ENCODE measurements around the gene LRRC7. TPM values are rescaled to one million over a fixed set of nuclear protein-coding genes. Genes with fewer than 3 reads are reported as not detected.

Gene LRRC7
- 0.09 TPM for total RNA-seq
- polyA plus RNA-seq: 0.21 TPM
- long read RNA-seq, donor 1: 0 reads
- long read RNA-seq, donor 2, partial matches to known transcripts: 0 of 3 reads
- long read RNA-seq, donor 2, other reads (novel, unspliced or antisense): 0 of 3 reads
- long read RNA-seq, donor 3, partial matches to known transcripts: 0 of 2 reads
- long read RNA-seq, donor 3, other reads (novel, unspliced or antisense): 0 of 2 reads
- long read RNA-seq, donor 4, partial matches to known transcripts: 38 of 40 reads
- long read RNA-seq, donor 4, other reads (novel, unspliced or antisense): 0 of 40 reads
- long read RNA-seq, donor 5, partial matches to known transcripts: 0 of 3 reads
- long read RNA-seq, donor 5, other reads (novel, unspliced or antisense): 0 of 3 reads
- long read RNA-seq, donor 6, partial matches to known transcripts: 0 of 4 reads
- long read RNA-seq, donor 6, other reads (novel, unspliced or antisense): 0 of 4 reads
- long read RNA-seq, donor 7, partial matches to known transcripts: 0 of 17 reads
- long read RNA-seq, donor 7, other reads (novel, unspliced or antisense): 16 of 17 reads
- long read RNA-seq, donor 8, partial matches to known transcripts: 5 of 7 reads
- long read RNA-seq, donor 8, other reads (novel, unspliced or antisense): 0 of 7 reads
- long read RNA-seq, donor 9, partial matches to known transcripts: 0 of 1 reads
- long read RNA-seq, donor 9, other reads (novel, unspliced or antisense): 0 of 1 reads
- long read RNA-seq, donor 10: 0 reads

DNA sequence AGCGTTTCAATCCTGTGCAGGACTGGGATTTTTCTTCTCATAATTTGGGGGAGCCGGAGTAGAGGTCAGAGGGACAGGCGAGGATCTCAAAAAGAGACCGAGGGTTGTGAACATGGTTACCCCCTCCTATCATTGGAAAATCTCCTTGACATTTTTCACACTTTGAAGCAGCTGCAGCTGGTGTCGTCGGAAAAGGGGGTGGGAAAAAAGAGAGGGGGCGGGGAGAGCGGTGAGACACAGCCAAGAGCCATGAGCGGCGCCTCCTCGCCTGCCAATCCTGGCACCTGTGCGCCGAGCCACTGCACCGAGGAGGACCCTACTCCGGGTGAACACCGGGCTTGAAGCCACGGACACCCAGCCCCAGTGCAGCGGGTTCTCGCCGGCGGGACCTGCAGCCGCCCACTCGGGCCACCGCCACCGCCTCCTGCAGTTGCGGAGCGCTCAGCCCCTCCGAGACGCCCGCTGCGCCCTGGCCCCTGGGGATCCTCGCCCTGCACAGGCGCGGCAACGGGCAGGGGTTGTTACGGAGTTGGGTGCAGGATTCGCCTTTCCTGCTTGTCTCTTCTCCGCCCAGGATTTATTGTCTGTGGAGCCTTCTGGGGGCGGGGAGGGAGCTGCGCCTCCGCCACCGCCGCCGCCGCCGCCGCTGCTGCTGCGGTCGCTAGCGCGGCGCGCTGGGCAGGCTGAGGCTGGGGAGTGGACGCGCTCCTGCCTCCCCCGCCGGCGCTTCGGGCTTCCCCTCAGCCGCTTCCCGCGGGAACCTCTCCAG, at the start of gene LRRC7:
Gene LRRC7 (plus strand): TSS at position 271 of the 769 bp plus-strand sequence. CDS start 718 bp downstream, outside the sequence.
- WGBS: 2% methylated on average over 62 of the region's 62 CpGs
- no peaks in the 10 kb centered on the region for H3K9me3 ChIP-seq (ENCODE audit: control insufficient read depth in 2 of 2, insufficient read depth in 1 of 2, low read length in 1 of 2)
- H3K4me3 ChIP-seq (ENCODE audit: low read length in 2 of 2): peak within 1 kb of the TSS; percentile 20 to 31
- H3K4me1 ChIP-seq (ENCODE audit: control insufficient read depth in 2 of 2, insufficient read depth in 2 of 2, low read length in 2 of 2): peaks cover 0 to 5% of the 10 kb centered on the region in 2 donors
- no peaks in the 10 kb centered on the region for H3K36me3 ChIP-seq (ENCODE audit: control insufficient read depth in 2 of 2, insufficient read depth in 2 of 2, low read length in 1 of 2)
- H3K27me3 ChIP-seq (ENCODE audit: control insufficient read depth in 2 of 2, insufficient read depth in 1 of 2, low read length in 1 of 2): peaks cover 38 to 59% of the 10 kb centered on the region in 2 donors
- H3K27ac ChIP-seq (ENCODE audit: low read depth in 1 of 2, low read length in 1 of 2): no peak within 1 kb of the TSS
- peak in 4 of 9 donors; percentile 6 to 30 (median 10) for DNase-seq (ENCODE audit: low read depth in 6 of 9, low spot score in 9 of 9)

GRCh38 chr1:69519006-69519405, 48.7 kb upstream of the LRRC7 start:
- H3K4me3 ChIP-seq (ENCODE audit: low read length in 2 of 2): no peak overlapping the region
- no peaks in the 10 kb centered on the region for H3K9me3 ChIP-seq (ENCODE audit: control insufficient read depth in 2 of 2, insufficient read depth in 1 of 2, low read length in 1 of 2)
- no peak for DNase-seq (ENCODE audit: low read depth in 6 of 9, low spot score in 9 of 9)
- no peaks in the 10 kb centered on the region for H3K36me3 ChIP-seq (ENCODE audit: control insufficient read depth in 2 of 2, insufficient read depth in 2 of 2, low read length in 1 of 2)
- WGBS: 97% methylated on average over 3 of the region's 3 CpGs
- no peak overlapping the region for H3K27ac ChIP-seq (ENCODE audit: low read depth in 1 of 2, low read length in 1 of 2)
- no peaks in the 10 kb centered on the region for H3K27me3 ChIP-seq (ENCODE audit: control insufficient read depth in 2 of 2, insufficient read depth in 1 of 2, low read length in 1 of 2)
- no peaks in the 10 kb centered on the region for H3K4me1 ChIP-seq (ENCODE audit: control insufficient read depth in 2 of 2, insufficient read depth in 2 of 2, low read length in 2 of 2)

- Histone ChIP-seq H3K27ac (ENCODE audit: low read depth in 1 of 2, low read length in 1 of 2) (no peak overlapping the region), H3K27me3 (ENCODE audit: control insufficient read depth in 2 of 2, insufficient read depth in 1 of 2, low read length in 1 of 2) (no peaks in the 10 kb centered on the region), H3K4me1 (ENCODE audit: control insufficient read depth in 2 of 2, insufficient read depth in 2 of 2, low read length in 2 of 2) (no peaks in the 10 kb centered on the region), H3K4me3 (ENCODE audit: low read length in 2 of 2) (no peak overlapping the region), H3K36me3 (ENCODE audit: control insufficient read depth in 2 of 2, insufficient read depth in 2 of 2, low read length in 1 of 2) (no peaks in the 10 kb centered on the region), H3K9me3 (ENCODE audit: control insufficient read depth in 2 of 2, insufficient read depth in 1 of 2, low read length in 1 of 2) (no peaks in the 10 kb centered on the region)
- DNase-seq (ENCODE audit: low read depth in 6 of 9, low spot score in 9 of 9): no peak
- 92% methylated on average over 5 of the region's 5 CpGs for WGBS
These were observed 47.4 kb upstream of the LRRC7 start for GRCh38 chr1:69520326-69520725.

DNA sequence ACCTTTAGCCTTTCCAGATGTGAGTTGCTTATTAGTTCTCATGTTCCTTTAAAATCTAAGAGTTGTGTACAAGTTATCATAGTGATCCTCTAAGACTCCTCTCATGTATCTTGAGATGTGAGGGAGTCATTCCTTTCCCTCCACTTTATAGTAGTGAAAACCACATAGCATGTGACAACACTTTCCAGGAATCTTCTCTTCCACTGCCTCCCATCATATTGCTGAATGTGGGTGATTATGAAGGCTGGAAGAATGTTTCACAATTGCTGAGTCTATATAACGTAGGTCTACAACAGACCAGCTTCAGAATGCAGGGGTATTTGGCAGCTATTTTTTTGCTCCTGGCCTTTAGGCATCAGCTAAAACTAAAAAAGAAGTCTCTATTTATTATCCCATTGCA, 44.7 kb upstream of the LRRC7 start:
- DNase-seq (ENCODE audit: low read depth in 6 of 9, low spot score in 9 of 9): no peak
- no peaks in the 10 kb centered on the region for H3K36me3 ChIP-seq (ENCODE audit: control insufficient read depth in 2 of 2, insufficient read depth in 2 of 2, low read length in 1 of 2)
- no peaks in the 10 kb centered on the region for H3K27me3 ChIP-seq (ENCODE audit: control insufficient read depth in 2 of 2, insufficient read depth in 1 of 2, low read length in 1 of 2)
- 91% methylated on average over 1 of the region's 1 CpG for WGBS
- no peak overlapping the region for H3K4me3 ChIP-seq (ENCODE audit: low read length in 2 of 2)
- no peaks in the 10 kb centered on the region for H3K9me3 ChIP-seq (ENCODE audit: control insufficient read depth in 2 of 2, insufficient read depth in 1 of 2, low read length in 1 of 2)
- H3K27ac ChIP-seq (ENCODE audit: low read depth in 1 of 2, low read length in 1 of 2): no peak overlapping the region
- H3K4me1 ChIP-seq (ENCODE audit: control insufficient read depth in 2 of 2, insufficient read depth in 2 of 2, low read length in 2 of 2): no peaks in the 10 kb centered on the region

DNA sequence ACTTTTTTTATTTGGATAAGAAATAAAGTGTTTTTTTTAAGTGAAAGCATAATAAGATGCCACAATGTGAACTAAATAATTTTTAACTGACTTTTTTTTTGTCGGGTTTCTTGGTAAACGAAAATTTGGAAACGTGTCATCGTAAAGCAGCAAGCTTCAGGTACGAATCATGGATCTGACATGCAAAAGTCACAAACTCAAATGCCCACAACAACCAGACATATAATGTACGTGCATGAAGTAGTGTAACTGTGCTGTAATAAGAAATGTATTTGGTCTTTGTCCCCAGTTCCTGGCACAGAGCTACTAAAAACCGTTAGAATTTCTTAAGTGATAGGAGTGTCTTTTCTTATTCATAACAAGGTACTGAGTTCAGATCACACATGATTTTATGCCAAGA, 44.3 kb upstream of the LRRC7 start:
- WGBS: 92% methylated on average over 7 of the region's 7 CpGs
- DNase-seq (ENCODE audit: low read depth in 6 of 9, low spot score in 9 of 9): no peak
- Histone ChIP-seq H3K9me3 (ENCODE audit: control insufficient read depth in 2 of 2, insufficient read depth in 1 of 2, low read length in 1 of 2) (no peaks in the 10 kb centered on the region), H3K36me3 (ENCODE audit: control insufficient read depth in 2 of 2, insufficient read depth in 2 of 2, low read length in 1 of 2) (no peaks in the 10 kb centered on the region), H3K27ac (ENCODE audit: low read depth in 1 of 2, low read length in 1 of 2) (no peak overlapping the region), H3K27me3 (ENCODE audit: control insufficient read depth in 2 of 2, insufficient read depth in 1 of 2, low read length in 1 of 2) (no peaks in the 10 kb centered on the region), H3K4me3 (ENCODE audit: low read length in 2 of 2) (no peak overlapping the region), H3K4me1 (ENCODE audit: control insufficient read depth in 2 of 2, insufficient read depth in 2 of 2, low read length in 2 of 2) (no peaks in the 10 kb centered on the region)

DNA sequence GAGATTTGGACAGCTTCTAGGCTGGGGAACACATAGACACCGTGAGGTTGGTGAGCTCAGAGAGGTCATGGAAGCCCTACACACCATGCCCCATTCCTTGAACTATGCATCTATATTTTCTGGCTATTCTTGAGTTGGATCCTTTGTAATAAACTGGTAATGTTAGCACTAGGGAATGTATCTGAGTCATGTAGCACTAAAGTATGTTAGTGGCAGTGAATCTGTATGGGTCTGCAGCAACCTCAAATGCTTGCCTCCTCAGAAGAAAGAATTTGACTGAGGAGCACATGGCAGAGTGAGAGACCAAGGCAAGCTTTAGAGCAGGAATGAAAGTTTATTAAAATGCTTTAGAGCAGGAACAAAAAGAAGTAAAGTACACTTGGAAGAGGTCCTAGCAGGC, 43.7 kb upstream of the LRRC7 start:
- Histone ChIP-seq H3K36me3 (ENCODE audit: control insufficient read depth in 2 of 2, insufficient read depth in 2 of 2, low read length in 1 of 2) (no peaks in the 10 kb centered on the region), H3K4me3 (ENCODE audit: low read length in 2 of 2) (no peak overlapping the region), H3K9me3 (ENCODE audit: control insufficient read depth in 2 of 2, insufficient read depth in 1 of 2, low read length in 1 of 2) (no peaks in the 10 kb centered on the region), H3K27ac (ENCODE audit: low read depth in 1 of 2, low read length in 1 of 2) (no peak overlapping the region), H3K4me1 (ENCODE audit: control insufficient read depth in 2 of 2, insufficient read depth in 2 of 2, low read length in 2 of 2) (no peaks in the 10 kb centered on the region), H3K27me3 (ENCODE audit: control insufficient read depth in 2 of 2, insufficient read depth in 1 of 2, low read length in 1 of 2) (no peaks in the 10 kb centered on the region)
- no peak for DNase-seq (ENCODE audit: low read depth in 6 of 9, low spot score in 9 of 9)
- WGBS: 90% methylated on average over 1 of the region's 1 CpG

DNA sequence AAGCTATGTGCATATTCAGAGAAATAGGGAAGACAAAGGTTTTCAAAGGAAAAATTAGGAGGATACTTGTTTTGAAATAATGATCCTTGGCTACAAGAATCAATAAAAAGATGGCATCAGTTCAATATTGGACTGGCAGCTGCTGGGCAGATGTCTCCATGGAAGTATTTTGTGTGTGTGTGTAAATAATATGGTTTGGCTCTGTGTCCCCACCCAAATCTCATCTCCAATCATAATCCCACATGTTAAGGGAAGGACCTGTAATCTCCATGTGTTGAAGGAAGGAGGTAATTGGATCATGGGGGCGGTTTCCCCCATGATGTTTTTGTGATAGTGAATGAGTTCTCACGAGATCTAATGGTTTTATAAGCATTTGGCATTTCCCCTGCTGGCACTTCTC, 40.4 kb upstream of the LRRC7 start:
- H3K36me3 ChIP-seq (ENCODE audit: control insufficient read depth in 2 of 2, insufficient read depth in 2 of 2, low read length in 1 of 2): no peaks in the 10 kb centered on the region
- WGBS: 81% methylated on average over 2 of the region's 2 CpGs
- no peaks in the 10 kb centered on the region for H3K4me1 ChIP-seq (ENCODE audit: control insufficient read depth in 2 of 2, insufficient read depth in 2 of 2, low read length in 2 of 2)
- H3K9me3 ChIP-seq (ENCODE audit: control insufficient read depth in 2 of 2, insufficient read depth in 1 of 2, low read length in 1 of 2): no peaks in the 10 kb centered on the region
- no peak overlapping the region for H3K27ac ChIP-seq (ENCODE audit: low read depth in 1 of 2, low read length in 1 of 2)
- no peak for DNase-seq (ENCODE audit: low read depth in 6 of 9, low spot score in 9 of 9)
- H3K27me3 ChIP-seq (ENCODE audit: control insufficient read depth in 2 of 2, insufficient read depth in 1 of 2, low read length in 1 of 2): no peaks in the 10 kb centered on the region
- H3K4me3 ChIP-seq (ENCODE audit: low read length in 2 of 2): no peak overlapping the region

- 84% methylated on average over 2 of the region's 2 CpGs for WGBS
- no peak overlapping the region for H3K27ac ChIP-seq (ENCODE audit: low read depth in 1 of 2, low read length in 1 of 2)
- no peak for DNase-seq (ENCODE audit: low read depth in 6 of 9, low spot score in 9 of 9)
These were observed 39.3 kb upstream of the LRRC7 start for GRCh38 chr1:69528376-69528775.

GRCh38 chr1:69533343-69533742, 34.4 kb upstream of the LRRC7 start:
- no peak for DNase-seq (ENCODE audit: low read depth in 6 of 9, low spot score in 9 of 9)
- Histone ChIP-seq H3K27me3 (ENCODE audit: control insufficient read depth in 2 of 2, insufficient read depth in 1 of 2, low read length in 1 of 2) (no peaks in the 10 kb centered on the region), H3K36me3 (ENCODE audit: control insufficient read depth in 2 of 2, insufficient read depth in 2 of 2, low read length in 1 of 2) (no peaks in the 10 kb centered on the region), H3K4me1 (ENCODE audit: control insufficient read depth in 2 of 2, insufficient read depth in 2 of 2, low read length in 2 of 2) (no peaks in the 10 kb centered on the region), H3K9me3 (ENCODE audit: control insufficient read depth in 2 of 2, insufficient read depth in 1 of 2, low read length in 1 of 2) (no peaks in the 10 kb centered on the region), H3K27ac (ENCODE audit: low read depth in 1 of 2, low read length in 1 of 2) (no peak overlapping the region), H3K4me3 (ENCODE audit: low read length in 2 of 2) (no peak overlapping the region)
- 93% methylated on average over 1 of the region's 1 CpG for WGBS

More at GRCh38 chr1:69528376-69528775, 39.3 kb upstream of the LRRC7 start:
- no peaks in the 10 kb centered on the region for H3K9me3 ChIP-seq (ENCODE audit: control insufficient read depth in 2 of 2, insufficient read depth in 1 of 2, low read length in 1 of 2)
- no peak overlapping the region for H3K4me3 ChIP-seq (ENCODE audit: low read length in 2 of 2)
- H3K36me3 ChIP-seq (ENCODE audit: control insufficient read depth in 2 of 2, insufficient read depth in 2 of 2, low read length in 1 of 2): no peaks in the 10 kb centered on the region
- H3K4me1 ChIP-seq (ENCODE audit: control insufficient read depth in 2 of 2, insufficient read depth in 2 of 2, low read length in 2 of 2): no peaks in the 10 kb centered on the region
- H3K27me3 ChIP-seq (ENCODE audit: control insufficient read depth in 2 of 2, insufficient read depth in 1 of 2, low read length in 1 of 2): no peaks in the 10 kb centered on the region

Data from thymus (tissue), 14 donors.